Measurements from ENCODE around the gene TKTL1. TPM values are rescaled to one million over a fixed set of nuclear protein-coding genes. Genes with fewer than 3 reads are reported as not detected.

TKTL1 gene
- total and polyA plus RNA-seq, 2 experiments from 2014 or later, result not detected

GRCh38 chrX:154359362-154360154 lies 64.0 kb downstream of the TKTL1 start:
- Histone ChIP-seq H3K4me1 (ENCODE audit: insufficient read depth) (no peaks in the 10 kb centered on the region), H4K20me1 (ENCODE audit: insufficient read depth) (no peaks in the 10 kb centered on the region; the same call in 1 of the 2 replicates), H3K9me3 (ENCODE audit: low read depth) (no peaks in the 10 kb centered on the region), H3K36me3 (ENCODE audit: low read depth) (peaks cover 6% of the 10 kb centered on the region; the same call in 1 of the 2 replicates), H3K9me2 (ENCODE audit: insufficient read depth) (no peaks in the 10 kb centered on the region), H3F3A (ENCODE audit: insufficient read depth) (peaks cover 30% of the 10 kb centered on the region), H3K9ac (no peak overlapping the region), H3K4me2 (ENCODE audit: unreplicated experiment) (no peak overlapping the region), H3K79me2 (ENCODE audit: insufficient read depth) (peaks cover 75% of the 10 kb centered on the region), H3K27ac (no peak overlapping the region), H3K4me3 (no peak overlapping the region), H3K27me3 (replicated peaks; ENCODE audit: insufficient read depth) (no peaks in the 10 kb centered on the region), H2AFZ (no peak overlapping the region)
- WGBS, 2 experiments (ENCODE audit: low coverage in 1 of 2, low lambda C conversion rate in 2 of 2, missing lambda C conversion rate in 2 of 2), result 89 to 98% methylated on average over 9 to 19 of the region's 41 CpGs
- TF ChIP-seq EZH2 (IDR thresholded peaks at IDR 0.05; ENCODE audit: insufficient read depth, poor library complexity, severe bottlenecking), result no peak
- TF ChIP-seq EZH2phosphoT487 (IDR thresholded peaks at IDR 0.05; ENCODE audit: insufficient read depth, low read depth), result no peak
- DNase-seq, result no peak
- in situ Hi-C loops (cut with MboI), result no loop called here

GRCh38 chrX:154360155-154360713 lies 64.6 kb downstream of the TKTL1 start:
- TF ChIP-seq EZH2 (IDR thresholded peaks at IDR 0.05; ENCODE audit: insufficient read depth, poor library complexity, severe bottlenecking), result no peak
- TF ChIP-seq EZH2phosphoT487 (IDR thresholded peaks at IDR 0.05; ENCODE audit: insufficient read depth, low read depth), result no peak
- H3K27ac ChIP-seq, result no peak overlapping the region
- no peak overlapping the region for H2AFZ ChIP-seq

GRCh38 chrX:154362085-154362742 lies 66.6 kb downstream of the TKTL1 start:
- H3K27ac ChIP-seq, result peak overlapping the region; percentile 21; the same call in 1 of the 2 replicates
- no peaks in the 10 kb centered on the region; the same call in 1 of the 2 replicates for H4K20me1 ChIP-seq (ENCODE audit: insufficient read depth)
- no peak overlapping the region for H3K9ac ChIP-seq
- no peaks in the 10 kb centered on the region for H3K9me3 ChIP-seq (ENCODE audit: low read depth)
- H3K36me3 ChIP-seq (ENCODE audit: low read depth), result peaks cover 6% of the 10 kb centered on the region; the same call in 1 of the 2 replicates
- no peak overlapping the region for H3K4me2 ChIP-seq (ENCODE audit: unreplicated experiment)
- no peaks in the 10 kb centered on the region for H3K27me3 ChIP-seq (replicated peaks; ENCODE audit: insufficient read depth)
- no peak overlapping the region for H2AFZ ChIP-seq
- TF ChIP-seq EZH2 (IDR thresholded peaks at IDR 0.05; ENCODE audit: insufficient read depth, poor library complexity, severe bottlenecking) (no peak), EZH2phosphoT487 (IDR thresholded peaks at IDR 0.05; ENCODE audit: insufficient read depth, low read depth) (no peak)
- H3K4me3 ChIP-seq, result no peak overlapping the region
- peaks cover 89% of the 10 kb centered on the region for H3K79me2 ChIP-seq (ENCODE audit: insufficient read depth)
- in situ Hi-C loops (cut with MboI), result no loop called here
- no peak for DNase-seq
- WGBS, 2 experiments (ENCODE audit: low coverage in 1 of 2, low lambda C conversion rate in 2 of 2, missing lambda C conversion rate in 2 of 2), result 72 to 75% methylated on average over 13 to 15 of the region's 30 CpGs
- peaks cover 36% of the 10 kb centered on the region for H3F3A ChIP-seq (ENCODE audit: insufficient read depth)
- H3K4me1 ChIP-seq (ENCODE audit: insufficient read depth), result 0 out of 2 replicates have a peak, but pooled peaks cover 5% of the 10 kb centered on the region
- no peaks in the 10 kb centered on the region for H3K9me2 ChIP-seq (ENCODE audit: insufficient read depth)

More at GRCh38 chrX:154360155-154360713, 64.6 kb downstream of the TKTL1 start:
- no peak for DNase-seq
- Histone ChIP-seq H3K27me3 (replicated peaks; ENCODE audit: insufficient read depth) (no peaks in the 10 kb centered on the region), H3K4me3 (no peak overlapping the region), H3F3A (ENCODE audit: insufficient read depth) (peaks cover 30% of the 10 kb centered on the region), H3K4me1 (ENCODE audit: insufficient read depth) (no peaks in the 10 kb centered on the region), H3K9me2 (ENCODE audit: insufficient read depth) (no peaks in the 10 kb centered on the region), H3K9me3 (ENCODE audit: low read depth) (no peaks in the 10 kb centered on the region), H3K9ac (no peak overlapping the region), H4K20me1 (ENCODE audit: insufficient read depth) (no peaks in the 10 kb centered on the region; the same call in 1 of the 2 replicates), H3K4me2 (ENCODE audit: unreplicated experiment) (no peak overlapping the region), H3K36me3 (ENCODE audit: low read depth) (peaks cover 6% of the 10 kb centered on the region; the same call in 1 of the 2 replicates), H3K79me2 (ENCODE audit: insufficient read depth) (peaks cover 81% of the 10 kb centered on the region)
- in situ Hi-C loops (cut with MboI), result no loop called here
- WGBS, 2 experiments (ENCODE audit: low coverage in 1 of 2, low lambda C conversion rate in 2 of 2, missing lambda C conversion rate in 2 of 2), result 83 to 93% methylated on average over 10 to 25 of the region's 34 CpGs

- Histone ChIP-seq H3K9me2 (ENCODE audit: insufficient read depth) (no peaks in the 10 kb centered on the region), H3K9ac (no peak overlapping the region), H3K9me3 (ENCODE audit: low read depth) (no peaks in the 10 kb centered on the region), H3K27ac (peak overlapping the region; percentile 21; the same call in 1 of the 2 replicates), H3K4me2 (ENCODE audit: unreplicated experiment) (no peak overlapping the region), H3F3A (ENCODE audit: insufficient read depth) (peaks cover 31% of the 10 kb centered on the region), H3K27me3 (replicated peaks; ENCODE audit: insufficient read depth) (no peaks in the 10 kb centered on the region), H4K20me1 (ENCODE audit: insufficient read depth) (no peaks in the 10 kb centered on the region; the same call in 1 of the 2 replicates), H3K36me3 (ENCODE audit: low read depth) (peaks cover 6% of the 10 kb centered on the region; the same call in 1 of the 2 replicates), H3K4me1 (ENCODE audit: insufficient read depth) (0 out of 2 replicates have a peak, but pooled peaks cover 9% of the 10 kb centered on the region), H3K79me2 (ENCODE audit: insufficient read depth) (peaks cover 95% of the 10 kb centered on the region), H2AFZ (no peak overlapping the region), H3K4me3 (no peak overlapping the region)
- WGBS, 2 experiments (ENCODE audit: low coverage in 1 of 2, low lambda C conversion rate in 2 of 2, missing lambda C conversion rate in 2 of 2), result 65 to 79% methylated on average over 9 to 19 of the region's 20 CpGs
- DNase-seq, result no peak
- in situ Hi-C loops (cut with MboI), result no loop called here
- no peak for TF ChIP-seq EZH2 (IDR thresholded peaks at IDR 0.05; ENCODE audit: insufficient read depth, poor library complexity, severe bottlenecking)
- no peak for TF ChIP-seq EZH2phosphoT487 (IDR thresholded peaks at IDR 0.05; ENCODE audit: insufficient read depth, low read depth)
Observed at GRCh38 chrX:154363706-154364439, 68.3 kb downstream of the TKTL1 start.
